Activated T-cell treated with anti-CD3 and anti-CD28 coated beads, Interleukin-2, amount 50 U/mL, for 48 hours (primary cell): Measurements from ENCODE around the gene GUCY1A2.

ENCODE experiments used
- DNase-seq, 2 experiments: peaks; one replicate each; pipeline ENCODE4 v3.0.0-alpha.2; 2020

The GUCY1A2 gene

GRCh38 chr11:106724293-106724892, 293.9 kb downstream of the GUCY1A2 start:
- DNase-seq, result no peak

DNA sequence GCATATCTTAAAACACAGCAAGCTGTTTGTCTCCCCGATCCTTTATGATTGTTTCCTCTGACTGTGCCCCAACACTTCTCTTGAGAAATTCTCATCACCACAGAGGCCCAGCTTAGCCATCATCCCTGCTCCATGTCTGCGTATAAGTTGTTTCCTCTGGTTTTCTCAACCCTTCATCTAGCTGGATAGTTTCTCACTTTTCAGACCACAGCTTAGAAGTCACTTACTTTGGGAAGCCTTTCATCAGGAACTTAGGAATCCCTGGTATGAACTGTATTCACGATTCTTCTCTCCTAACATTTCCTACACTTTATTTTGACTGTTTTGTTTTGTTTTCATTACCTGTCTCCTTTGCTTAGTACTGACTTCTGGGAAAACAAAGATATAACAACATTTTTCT, 295.2 kb downstream of the GUCY1A2 start:
- no peak for DNase-seq

DNA sequence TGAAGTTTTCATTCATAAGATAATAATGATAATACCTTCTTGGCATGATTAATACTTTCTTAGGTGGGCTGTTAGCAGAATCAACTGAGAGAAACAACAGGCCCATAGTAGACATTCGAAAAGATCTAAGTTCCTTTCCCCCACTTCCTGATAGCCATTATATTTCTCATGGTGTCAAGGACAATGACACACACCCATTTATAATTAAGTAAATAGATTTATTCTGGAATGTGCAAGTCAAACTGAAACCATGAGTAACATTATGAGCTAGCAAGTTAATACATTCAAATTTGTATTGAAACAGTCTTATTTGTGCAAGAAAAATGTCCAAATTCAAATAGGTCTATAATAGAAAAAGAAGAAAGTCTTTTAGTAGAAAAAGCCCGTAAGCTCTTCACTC, 301.1 kb downstream of the GUCY1A2 start:
- no peak for DNase-seq

DNA sequence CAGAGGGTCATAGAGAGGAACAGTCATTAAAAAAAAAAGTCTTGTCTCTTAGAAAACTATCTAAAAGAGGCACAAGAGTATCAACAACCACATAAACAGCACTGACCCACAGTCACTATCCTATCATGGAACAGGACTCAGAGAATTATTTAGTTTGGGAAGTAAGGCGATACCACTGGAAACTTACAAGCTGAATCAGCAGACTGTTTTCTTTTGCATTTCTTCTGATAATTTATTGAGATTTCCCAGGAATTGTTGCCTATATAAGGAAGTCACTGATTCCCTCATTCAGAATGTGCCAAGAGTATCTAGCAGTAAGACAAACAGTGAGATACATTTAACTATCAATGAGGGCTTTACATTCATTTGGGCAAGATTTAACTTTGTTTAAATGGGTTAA, 304.1 kb downstream of the GUCY1A2 start:
- no peak for DNase-seq

GRCh38 chr11:106708348-106708747, 309.9 kb downstream of the GUCY1A2 start:
- no peak for DNase-seq

GRCh38 chr11:106706355-106706754, 311.9 kb downstream of the GUCY1A2 start:
- DNase-seq, result no peak

- DNase-seq, result no peak
These were observed 315.5 kb downstream of the GUCY1A2 start for GRCh38 chr11:106702805-106703204.

GRCh38 chr11:106697058-106697457, 321.2 kb downstream of the GUCY1A2 start:
- no peak for DNase-seq

GRCh38 chr11:106695506-106695905, 322.8 kb downstream of the GUCY1A2 start:
- DNase-seq, result no peak

GRCh38 chr11:106694501-106694900, 323.8 kb downstream of the GUCY1A2 start:
- DNase-seq, result no peak

GRCh38 chr11:106691807-106692365, 326.4 kb downstream of the GUCY1A2 start:
- no peak for DNase-seq

DNA sequence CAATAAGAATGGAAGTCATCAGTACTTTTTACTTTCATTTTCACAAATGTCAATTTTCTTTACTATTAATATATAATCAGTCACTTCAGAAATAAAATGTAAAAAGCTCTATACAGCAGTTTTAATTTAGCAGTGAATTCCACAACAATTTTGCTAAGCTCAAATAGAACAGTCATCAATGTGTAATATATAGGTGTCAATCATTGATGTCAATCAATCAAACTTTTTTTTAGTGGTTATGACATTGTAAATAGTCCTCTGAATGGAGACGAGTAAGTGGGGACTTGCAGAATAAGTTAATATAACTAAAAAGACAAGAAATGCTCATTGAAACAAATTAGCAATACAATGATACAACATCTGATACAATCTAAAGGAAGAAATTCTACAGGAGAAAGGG, 327.4 kb downstream of the GUCY1A2 start:
- no peak for DNase-seq

- DNase-seq, result no peak
These were observed 333.3 kb downstream of the GUCY1A2 start for GRCh38 chr11:106684944-106685343.

- no peak for DNase-seq
These were observed 334.8 kb downstream of the GUCY1A2 start for GRCh38 chr11:106683435-106683834.

- DNase-seq, result no peak
These were observed 336.8 kb downstream of the GUCY1A2 start for GRCh38 chr11:106681435-106681834.

DNA sequence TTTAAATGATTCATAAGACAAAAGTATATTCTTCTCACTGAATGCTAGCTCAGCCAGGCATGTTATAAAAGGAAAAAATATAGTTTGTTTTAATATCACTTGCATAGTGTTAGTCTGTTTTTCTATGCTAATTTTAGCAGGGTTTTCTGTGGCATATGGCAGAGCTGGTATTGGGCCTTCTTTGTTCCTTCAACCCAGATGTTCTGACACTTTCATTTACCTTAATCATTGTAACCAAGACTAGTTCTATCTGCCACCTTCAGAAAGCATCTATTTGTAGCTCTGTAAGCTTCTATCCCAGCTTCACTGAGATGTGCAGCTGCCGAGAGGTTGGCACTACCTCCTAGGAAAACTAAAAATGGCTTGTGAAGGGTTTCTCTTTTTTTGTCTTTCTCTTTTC, 338.7 kb downstream of the GUCY1A2 start:
- DNase-seq, result no peak

DNA sequence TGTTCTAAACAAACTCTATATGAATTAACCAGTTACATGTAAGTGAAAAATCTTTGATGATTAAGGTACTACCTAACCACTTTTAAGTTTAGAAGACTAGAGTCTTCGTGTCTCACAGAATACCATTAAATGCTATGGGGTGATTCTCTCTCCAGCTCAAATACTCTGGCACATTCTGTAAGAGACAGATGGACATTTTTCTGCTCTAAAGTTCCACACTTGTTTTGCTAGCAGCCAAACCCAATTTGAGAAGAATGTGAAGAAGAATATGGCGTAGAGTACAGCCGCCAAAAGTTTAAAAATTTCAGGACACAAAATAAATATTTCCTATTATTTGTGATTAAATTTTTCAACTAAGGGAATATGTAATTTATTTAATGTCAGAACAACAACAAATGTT, 339.1 kb downstream of the GUCY1A2 start:
- no peak for DNase-seq

DNA sequence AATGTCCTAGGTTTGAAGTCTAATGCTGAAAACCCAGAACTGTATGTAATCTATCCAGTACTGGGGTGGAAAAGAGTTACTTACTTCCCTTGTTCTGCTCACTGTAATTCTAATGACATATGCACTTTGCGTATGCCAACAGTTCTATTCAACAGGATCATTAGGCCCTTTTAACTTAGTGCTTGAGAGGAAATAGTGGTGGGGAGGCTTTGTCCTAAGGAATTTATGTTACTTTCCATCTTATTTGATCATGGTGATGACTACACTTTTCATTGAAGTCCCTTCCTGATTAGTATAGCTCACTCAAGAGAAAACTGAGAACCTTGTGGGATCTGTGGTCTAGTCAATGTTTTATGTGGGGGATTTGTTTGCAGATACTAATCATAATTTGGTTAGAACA, 348.2 kb downstream of the GUCY1A2 start:
- DNase-seq, result no peak

DNA sequence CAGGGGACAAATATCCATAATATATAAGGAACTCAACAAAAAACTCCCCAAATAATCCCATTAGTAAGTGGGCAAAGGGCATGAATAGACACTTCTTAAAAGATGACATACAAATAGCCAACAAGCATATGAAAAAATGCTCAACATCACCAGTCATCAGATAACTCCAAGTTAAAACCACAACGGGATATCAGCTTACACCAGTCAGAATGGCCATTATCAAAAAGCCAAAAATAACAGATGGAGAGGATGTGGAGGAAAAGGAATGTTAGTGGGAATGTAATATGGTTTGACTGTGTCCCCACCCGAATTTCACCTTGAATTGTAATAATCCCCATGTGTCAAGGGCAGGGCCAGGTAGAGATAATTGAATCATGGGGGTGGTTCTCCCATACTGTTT, 350.1 kb downstream of the GUCY1A2 start:
- DNase-seq, result no peak

DNA sequence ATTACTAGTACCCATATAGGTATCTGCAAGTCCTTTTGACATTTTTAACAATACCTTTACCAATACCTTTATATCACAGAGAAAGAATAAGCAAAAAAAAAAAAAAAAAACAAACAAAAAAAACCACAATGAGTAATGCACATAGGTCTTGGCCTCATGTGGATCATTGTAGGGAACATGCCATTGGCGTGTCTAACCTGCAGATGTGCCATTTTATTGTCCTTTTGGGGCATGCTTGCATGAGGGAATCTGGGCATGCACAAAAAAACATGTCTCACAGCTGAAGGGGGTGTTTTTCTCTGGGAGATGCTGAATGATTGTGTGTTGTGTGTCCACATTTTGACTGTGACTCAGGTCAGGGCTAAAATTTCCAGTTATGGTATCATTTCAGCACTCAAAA, 361.6 kb downstream of the GUCY1A2 start:
- DNase-seq, result no peak

DNA sequence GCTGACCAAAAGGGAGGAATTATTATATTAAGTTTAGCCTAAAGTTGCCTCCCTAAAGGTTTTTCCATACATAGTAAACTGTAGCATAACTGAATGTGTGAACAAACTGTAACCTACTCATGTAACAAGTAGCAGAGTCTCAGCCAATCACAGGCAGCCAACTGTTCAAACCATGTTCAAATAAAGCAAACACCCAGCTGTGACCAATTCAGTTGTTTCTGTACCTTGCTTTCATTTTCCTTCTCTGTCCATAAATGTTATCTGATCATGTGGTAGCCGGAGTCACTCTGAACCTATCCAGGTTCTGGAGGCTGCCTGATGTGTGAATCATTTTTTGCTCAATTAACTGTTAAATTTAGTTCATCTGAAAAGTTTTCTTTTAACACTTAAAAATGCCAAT, 373.5 kb downstream of the GUCY1A2 start:
- DNase-seq, result no peak

DNA sequence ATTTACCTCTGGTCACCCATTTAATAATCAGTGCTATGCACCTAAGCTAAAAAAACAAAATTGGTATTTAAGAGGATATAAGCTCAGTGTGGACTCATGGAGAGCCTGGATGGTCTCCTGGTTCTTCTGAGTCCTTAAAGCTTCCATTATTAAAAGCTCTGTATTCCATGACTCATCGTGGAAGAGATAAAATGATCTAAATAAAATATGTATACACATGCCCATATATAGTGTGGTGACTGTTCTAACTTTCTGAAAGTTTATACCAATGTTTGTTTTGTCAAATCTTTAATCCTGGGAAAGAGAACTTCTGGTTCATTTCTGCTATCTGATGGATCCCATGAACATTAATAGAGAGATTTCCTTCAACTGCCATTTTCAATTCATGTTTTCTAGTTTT, 375.9 kb downstream of the GUCY1A2 start:
- no peak for DNase-seq

- no peak for DNase-seq
These were observed 386.0 kb downstream of the GUCY1A2 start for GRCh38 chr11:106632283-106632682.

DNA sequence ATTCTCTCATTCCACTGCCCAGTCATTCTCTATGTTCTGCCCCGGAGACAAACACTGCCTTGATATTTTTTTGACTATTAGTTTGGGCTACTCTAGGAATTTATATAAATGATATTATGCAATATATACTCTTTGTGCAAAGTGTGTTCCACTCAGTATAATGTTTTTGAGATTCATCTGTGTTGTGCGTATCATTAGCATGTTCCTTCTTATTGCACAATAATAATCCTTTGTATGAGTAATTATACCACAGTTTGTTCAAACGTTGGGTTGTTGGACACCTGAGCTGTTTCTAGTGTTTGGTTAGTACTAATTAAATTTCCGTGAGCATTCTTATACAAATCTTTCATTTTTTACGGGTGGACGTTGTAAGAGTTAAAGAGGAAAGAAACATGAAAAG, 390.6 kb downstream of the GUCY1A2 start:
- no peak for DNase-seq

DNA sequence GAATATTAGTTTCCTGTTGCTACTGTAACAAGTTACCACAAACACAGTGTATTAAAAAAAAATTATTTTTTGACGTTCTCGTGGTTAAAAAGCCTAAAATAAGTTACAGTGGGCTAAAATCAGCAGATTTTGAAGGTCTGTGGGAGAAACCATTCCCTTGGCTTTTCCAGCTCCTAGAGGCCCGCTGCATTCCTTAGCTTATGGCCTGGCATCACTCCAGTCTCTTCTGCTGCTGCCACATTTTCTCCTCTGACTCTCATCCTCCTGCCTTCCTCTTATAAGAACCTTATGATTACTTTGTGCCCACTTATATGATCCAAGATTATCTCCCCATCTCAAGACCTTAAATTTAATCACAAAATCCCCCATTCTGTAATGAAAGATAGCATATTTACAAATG, 392.7 kb downstream of the GUCY1A2 start:
- DNase-seq, result no peak
